Epithelial cell of esophagus (primary cell): ENCODE results near the gene WTIP.

Experiments
- DNase-seq: peaks from one replicate; pipeline ENCODE4 v3.0.0; 2010; ENCODE audit warnings: low read depth
- H3K4me3 ChIP-seq: 2 replicates; pipeline ENCODE4 v1.5.1; 2011; ENCODE audit warnings: mild to moderate bottlenecking, low read length, control low read depth
- TF ChIP-seq, protein P1 (sequence below): IDR thresholded peaks from 2 replicates; pipeline ENCODE4 v1.5.1; 2011; ENCODE audit warnings: low read depth, mild to moderate bottlenecking, low read length, control low read depth, inconsistent platforms; ENCODE audit not compliant: insufficient read depth; ENCODE audit errors: missing control alignments

Gene WTIP

DNA sequence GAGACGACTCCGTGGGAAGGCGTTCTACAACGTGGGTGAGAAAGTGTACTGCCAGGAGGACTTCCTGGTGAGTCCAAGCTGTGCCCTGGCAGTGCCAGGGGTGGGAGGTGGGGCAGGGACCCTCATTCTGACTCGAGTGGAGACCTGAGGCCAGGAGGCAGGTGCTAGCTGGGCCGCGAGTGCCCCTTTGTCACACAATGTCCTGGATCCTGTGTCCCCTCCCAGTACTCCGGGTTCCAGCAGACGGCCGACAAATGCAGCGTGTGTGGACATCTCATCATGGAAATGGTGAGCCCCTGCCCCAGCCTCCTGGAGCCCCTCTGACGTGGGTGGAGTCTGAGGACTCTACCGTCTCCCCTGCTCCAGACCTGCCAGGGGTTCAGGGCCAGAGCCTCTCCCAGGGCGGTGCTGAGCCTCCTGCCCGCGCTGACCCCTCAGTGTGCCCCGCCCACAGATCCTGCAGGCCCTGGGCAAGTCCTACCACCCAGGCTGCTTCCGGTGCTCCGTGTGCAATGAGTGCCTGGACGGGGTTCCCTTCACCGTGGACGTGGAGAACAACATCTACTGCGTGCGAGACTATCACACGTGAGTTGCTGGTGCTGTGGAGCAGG lies 11.6 kb downstream of the WTIP start:
- H3K4me3 ChIP-seq: no peak overlapping the region
- TF ChIP-seq, protein P1, sequence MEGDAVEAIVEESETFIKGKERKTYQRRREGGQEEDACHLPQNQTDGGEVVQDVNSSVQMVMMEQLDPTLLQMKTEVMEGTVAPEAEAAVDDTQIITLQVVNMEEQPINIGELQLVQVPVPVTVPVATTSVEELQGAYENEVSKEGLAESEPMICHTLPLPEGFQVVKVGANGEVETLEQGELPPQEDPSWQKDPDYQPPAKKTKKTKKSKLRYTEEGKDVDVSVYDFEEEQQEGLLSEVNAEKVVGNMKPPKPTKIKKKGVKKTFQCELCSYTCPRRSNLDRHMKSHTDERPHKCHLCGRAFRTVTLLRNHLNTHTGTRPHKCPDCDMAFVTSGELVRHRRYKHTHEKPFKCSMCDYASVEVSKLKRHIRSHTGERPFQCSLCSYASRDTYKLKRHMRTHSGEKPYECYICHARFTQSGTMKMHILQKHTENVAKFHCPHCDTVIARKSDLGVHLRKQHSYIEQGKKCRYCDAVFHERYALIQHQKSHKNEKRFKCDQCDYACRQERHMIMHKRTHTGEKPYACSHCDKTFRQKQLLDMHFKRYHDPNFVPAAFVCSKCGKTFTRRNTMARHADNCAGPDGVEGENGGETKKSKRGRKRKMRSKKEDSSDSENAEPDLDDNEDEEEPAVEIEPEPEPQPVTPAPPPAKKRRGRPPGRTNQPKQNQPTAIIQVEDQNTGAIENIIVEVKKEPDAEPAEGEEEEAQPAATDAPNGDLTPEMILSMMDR: no peak
- DNase-seq: no peak

DNA sequence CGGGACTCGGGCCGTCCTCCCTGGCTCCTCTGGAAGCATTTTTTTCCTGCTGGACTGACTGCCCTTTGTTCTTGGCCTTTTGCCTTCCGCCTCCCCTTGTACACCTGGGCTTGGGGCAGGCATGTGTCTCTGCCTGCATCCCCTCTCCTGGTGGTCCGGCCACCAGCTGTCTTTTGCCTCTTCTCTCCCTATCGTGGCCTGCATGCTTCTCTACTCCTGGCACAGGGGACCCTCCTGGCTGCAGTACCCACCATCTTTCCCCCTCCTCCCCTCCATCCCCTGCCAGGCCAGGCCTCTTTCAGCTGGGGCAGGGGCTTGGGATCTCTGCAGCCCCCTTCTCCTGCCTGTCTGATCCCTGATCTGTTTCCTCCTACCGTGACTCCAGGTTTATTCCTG lies 12.1 kb downstream of the WTIP start:
- TF ChIP-seq, protein P1: no peak
- no peak for DNase-seq
- no peak overlapping the region for H3K4me3 ChIP-seq

DNA sequence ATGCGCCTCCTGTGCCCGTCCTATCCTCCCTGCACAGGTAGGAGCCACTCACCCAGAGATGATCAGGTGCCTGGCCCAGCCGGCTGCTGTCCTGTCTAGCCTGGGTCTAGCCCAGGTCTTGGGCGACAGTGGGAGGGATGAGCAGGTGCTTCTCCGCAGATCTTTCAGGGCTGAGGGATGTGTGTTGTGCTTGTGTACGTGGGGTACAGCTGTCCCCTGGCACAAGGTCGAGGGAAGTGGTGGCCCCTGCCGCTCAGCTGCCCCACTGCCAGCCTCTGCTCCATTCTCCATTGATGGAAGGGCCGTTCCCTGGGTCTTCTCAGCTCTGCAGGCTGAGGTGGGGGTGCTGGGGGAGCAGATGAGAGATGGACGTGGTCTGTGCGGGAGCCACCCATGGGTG lies 13.0 kb downstream of the WTIP start:
- TF ChIP-seq, protein P1: no peak
- H3K4me3 ChIP-seq: no peak overlapping the region
- DNase-seq: no peak

DNA sequence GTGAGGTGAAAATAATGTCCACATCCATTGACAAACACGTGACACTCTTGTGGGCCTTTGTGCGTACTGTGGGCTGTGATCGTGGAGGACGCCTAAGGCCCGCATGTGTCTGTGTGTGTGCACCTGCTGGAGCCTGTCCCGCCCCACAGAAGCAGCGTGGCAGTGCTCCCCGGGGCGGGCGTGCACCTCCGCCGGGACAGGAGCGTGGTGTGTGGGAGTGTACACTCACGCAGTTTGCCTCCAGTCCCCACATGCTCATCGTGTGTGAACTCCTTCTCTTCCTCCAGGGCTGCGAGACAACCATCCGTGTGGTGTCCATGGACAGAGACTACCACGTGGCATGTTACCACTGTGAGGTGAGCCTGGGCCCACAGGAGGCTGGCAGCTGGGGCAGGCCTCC lies 13.9 kb downstream of the WTIP start:
- no peak for DNase-seq
- no peak overlapping the region for H3K4me3 ChIP-seq
- TF ChIP-seq, protein P1: no peak

DNA sequence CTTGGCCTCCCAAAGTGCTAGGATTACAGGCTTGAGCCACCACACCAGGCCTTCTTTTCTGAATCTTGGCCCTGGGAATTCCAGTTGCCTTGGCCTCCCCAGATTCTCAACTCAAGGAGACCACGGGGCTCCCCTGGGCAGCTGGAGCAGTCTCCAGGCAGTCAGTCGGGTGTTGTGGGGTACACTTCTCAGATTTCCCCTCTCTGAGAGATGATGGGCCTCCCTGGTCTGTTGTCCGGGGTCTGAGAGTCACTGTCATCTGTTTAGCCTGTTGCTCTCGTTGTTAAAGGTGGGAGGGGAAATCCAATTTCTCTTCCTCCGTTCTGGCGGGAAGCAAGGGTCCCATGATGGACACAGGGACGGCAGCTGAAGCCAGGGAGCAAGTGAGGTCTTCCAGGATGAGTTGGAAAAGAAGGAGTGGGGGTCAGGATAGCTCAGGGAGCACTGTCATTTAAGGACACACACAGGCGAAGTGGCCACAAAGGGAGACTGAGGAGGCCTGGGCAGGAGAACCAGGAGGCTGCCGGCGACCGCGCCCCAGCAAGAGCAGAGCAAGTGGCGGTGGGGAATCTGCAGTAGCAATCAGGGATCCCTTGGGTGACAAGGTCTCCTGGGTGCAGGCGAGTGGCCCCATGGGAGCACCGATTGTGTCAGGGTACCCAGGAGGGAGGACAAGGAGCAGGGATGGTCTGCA lies 15.7 kb downstream of the WTIP start:
- TF ChIP-seq, protein P1: no peak
- no peak overlapping the region for H3K4me3 ChIP-seq
- no peak for DNase-seq

DNA sequence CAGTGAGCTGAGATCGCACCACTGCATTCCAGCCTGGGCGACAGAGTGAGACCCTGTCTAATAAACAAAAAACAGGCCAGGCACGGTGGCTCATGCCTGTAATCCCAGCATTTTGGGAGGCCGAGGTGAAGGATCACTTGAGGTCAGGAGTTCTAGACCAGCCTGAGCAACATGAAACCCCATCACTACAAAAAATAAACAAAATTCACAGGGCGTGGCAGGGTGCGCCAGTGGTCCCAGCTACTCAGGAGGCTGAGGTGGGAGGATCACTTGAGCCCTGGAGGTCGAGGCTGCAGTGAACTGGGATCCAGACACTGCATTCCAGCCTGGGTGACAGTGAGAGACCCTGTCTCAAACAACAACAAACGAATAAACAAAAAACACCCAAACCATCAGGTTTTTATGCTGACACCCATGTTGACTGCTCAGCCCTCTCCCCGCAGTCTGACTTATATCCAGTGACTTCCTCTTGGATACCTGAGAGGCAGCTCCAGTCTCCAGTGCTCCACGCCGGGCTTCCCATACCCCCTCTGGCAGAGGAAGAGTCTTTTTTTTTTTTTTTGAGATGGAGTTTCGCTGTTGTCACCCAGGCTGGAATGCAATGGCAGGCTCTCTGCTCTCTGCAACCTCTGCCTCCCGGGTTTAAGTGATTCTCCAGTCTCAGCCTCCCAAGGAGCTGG lies 17.7 kb downstream of the WTIP start:
- TF ChIP-seq, protein P1: no peak
- H3K4me3 ChIP-seq: no peak overlapping the region
- DNase-seq: no peak

DNA sequence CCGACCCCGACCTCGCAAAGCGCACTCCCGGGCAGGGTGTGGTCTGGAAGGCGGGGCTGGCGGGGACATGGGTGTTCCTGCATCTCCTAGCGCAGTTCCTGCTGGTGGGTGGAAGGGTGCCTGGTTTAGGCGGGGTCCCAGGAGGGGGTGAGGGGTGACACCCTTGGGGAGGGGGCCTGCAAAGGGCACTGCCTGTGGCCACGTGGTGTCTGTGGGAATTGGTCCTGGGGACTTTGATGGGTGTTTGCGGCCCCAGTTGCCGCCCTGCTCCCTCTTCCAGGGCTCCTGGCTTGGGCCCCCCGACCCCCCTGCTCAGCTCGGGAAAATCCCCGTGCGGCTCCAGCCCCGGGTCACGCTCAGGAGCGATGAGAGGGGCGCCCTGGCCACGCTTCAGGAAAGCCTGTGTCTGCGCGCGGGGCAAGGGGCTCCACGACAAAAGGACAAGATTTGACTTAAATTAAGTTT lies 19.1 kb downstream of the WTIP start:
- H3K4me3 ChIP-seq: no peak overlapping the region
- TF ChIP-seq, protein P1: no peak
- DNase-seq: no peak
